ENCODE data around the gene RTN1. TPM values are rescaled to one million over a fixed set of nuclear protein-coding genes. Genes with fewer than 3 reads are reported as not detected.

Gene RTN1
- total RNA-seq, 1 experiment from 2014 or later, result not detected

GRCh38 chr14:59827401-59827800 is 43.2 kb downstream of the RTN1 start:
- in situ Hi-C loops (cut with HindIII; ENCODE audit: low pct_unique_long_range_greater_than_20kb, low sequenced_read_pairs), result no loop called here

DNA sequence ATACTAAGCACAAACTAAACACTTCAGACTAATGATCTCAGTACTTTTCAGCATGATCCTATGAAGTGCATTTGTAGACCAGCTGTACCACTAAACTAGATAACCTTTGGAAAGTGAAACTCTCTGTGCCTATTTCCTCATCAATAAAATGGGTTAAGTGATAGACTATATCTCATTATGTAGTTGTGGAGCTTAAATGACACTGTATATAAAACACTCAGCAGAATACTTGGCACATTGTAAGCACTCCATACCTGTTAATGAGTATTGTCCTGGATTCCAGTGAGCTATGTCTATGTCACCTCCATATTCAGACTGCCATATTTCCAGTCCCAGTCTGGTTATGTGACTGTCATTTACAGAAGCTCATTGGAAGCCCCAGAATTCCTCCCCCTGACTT is 44.4 kb downstream of the RTN1 start:
- DNase-seq (ENCODE audit: low read depth, low spot score), result no peak
- in situ Hi-C loops (cut with HindIII; ENCODE audit: low pct_unique_long_range_greater_than_20kb, low sequenced_read_pairs), result no loop called here

More at GRCh38 chr14:59827401-59827800, 43.2 kb downstream of the RTN1 start:
- DNase-seq (ENCODE audit: low read depth, low spot score), result no peak

GRCh38 chr14:59823179-59823578 is 47.4 kb downstream of the RTN1 start:
- in situ Hi-C loops (cut with HindIII; ENCODE audit: low pct_unique_long_range_greater_than_20kb, low sequenced_read_pairs), result no loop called here
- no peak for DNase-seq (ENCODE audit: low read depth, low spot score)

GRCh38 chr14:59819446-59820088 is 51.0 kb downstream of the RTN1 start:
- no peak for DNase-seq (ENCODE audit: low read depth, low spot score)
- in situ Hi-C loops (cut with HindIII; ENCODE audit: low pct_unique_long_range_greater_than_20kb, low sequenced_read_pairs), result no loop called here

DNA sequence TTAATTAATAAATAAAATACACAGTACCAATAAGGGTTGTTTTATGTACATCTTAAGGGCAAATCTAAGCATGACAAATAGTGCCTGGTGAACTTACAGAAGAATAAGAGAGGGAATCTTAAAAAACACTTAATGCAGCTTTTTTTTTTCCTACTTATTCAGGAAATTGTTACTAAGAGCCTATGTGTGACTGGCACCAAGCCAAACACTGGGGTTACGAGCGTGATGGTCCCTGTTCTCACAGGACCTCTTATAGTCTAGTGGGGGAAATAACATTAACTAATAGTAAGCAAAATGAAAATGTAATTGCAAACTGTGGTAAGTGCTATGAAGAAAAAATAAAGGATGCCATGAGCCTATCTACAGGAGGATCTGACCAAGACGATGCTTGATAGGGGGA is 53.6 kb downstream of the RTN1 start:
- in situ Hi-C loops (cut with HindIII; ENCODE audit: low pct_unique_long_range_greater_than_20kb, low sequenced_read_pairs), result no loop called here
- DNase-seq (ENCODE audit: low read depth, low spot score), result no peak

DNA sequence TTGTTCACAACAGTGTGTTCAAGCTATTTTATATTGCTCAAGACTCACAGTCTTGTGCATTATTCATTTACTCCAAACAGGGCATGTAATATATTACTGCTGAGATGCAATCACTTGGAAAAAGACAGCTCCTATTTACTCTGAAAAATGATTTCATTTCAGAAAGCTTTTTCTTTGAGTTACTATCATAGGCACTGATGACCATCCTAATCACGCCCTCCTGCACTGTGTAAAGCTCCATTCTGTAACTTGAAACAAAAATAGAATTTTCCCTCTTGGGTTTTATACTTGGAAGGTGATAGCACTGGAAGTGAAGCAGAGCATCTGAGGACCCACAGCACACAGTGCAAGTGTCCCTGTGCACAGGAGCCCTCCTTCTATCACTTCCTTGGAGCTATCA is 55.6 kb downstream of the RTN1 start:
- no peak for DNase-seq (ENCODE audit: low read depth, low spot score)
- in situ Hi-C loops (cut with HindIII; ENCODE audit: low pct_unique_long_range_greater_than_20kb, low sequenced_read_pairs), result no loop called here

- in situ Hi-C loops (cut with HindIII; ENCODE audit: low pct_unique_long_range_greater_than_20kb, low sequenced_read_pairs), result no loop called here
- DNase-seq (ENCODE audit: low read depth, low spot score), result no peak
These were observed 58.8 kb downstream of the RTN1 start for GRCh38 chr14:59811815-59812214.

DNA sequence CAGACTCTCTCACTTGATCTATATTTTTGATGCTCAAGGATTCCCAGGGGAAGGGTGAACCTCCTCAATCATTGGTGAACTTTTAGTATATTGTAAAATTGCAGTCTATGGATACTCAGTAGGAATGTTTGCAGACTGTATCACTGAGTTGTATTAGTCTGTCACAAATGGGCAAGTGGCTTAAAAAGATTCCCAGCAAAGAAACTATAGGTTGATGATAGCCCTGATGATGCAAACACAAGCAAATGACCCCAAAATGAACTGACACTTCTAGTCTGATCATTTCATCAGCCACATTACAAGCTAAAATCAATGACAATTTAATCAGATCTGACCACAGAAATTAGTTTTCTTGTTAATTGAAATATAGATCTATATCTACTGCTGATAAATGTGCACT is 59.5 kb downstream of the RTN1 start:
- in situ Hi-C loops (cut with HindIII; ENCODE audit: low pct_unique_long_range_greater_than_20kb, low sequenced_read_pairs), result no loop called here

GRCh38 chr14:59803052-59803540 is 67.5 kb downstream of the RTN1 start:
- DNase-seq (ENCODE audit: low read depth, low spot score), result no peak
- in situ Hi-C loops (cut with HindIII; ENCODE audit: low pct_unique_long_range_greater_than_20kb, low sequenced_read_pairs), result no loop called here

More for the DNA sequence above, 59.5 kb downstream of the RTN1 start:
- DNase-seq (ENCODE audit: low read depth, low spot score), result no peak

- DNase-seq (ENCODE audit: low read depth, low spot score), result no peak
- in situ Hi-C loops (cut with HindIII; ENCODE audit: low pct_unique_long_range_greater_than_20kb, low sequenced_read_pairs), result no loop called here
These were observed 82.4 kb downstream of the RTN1 start for GRCh38 chr14:59788176-59788575.

DNA sequence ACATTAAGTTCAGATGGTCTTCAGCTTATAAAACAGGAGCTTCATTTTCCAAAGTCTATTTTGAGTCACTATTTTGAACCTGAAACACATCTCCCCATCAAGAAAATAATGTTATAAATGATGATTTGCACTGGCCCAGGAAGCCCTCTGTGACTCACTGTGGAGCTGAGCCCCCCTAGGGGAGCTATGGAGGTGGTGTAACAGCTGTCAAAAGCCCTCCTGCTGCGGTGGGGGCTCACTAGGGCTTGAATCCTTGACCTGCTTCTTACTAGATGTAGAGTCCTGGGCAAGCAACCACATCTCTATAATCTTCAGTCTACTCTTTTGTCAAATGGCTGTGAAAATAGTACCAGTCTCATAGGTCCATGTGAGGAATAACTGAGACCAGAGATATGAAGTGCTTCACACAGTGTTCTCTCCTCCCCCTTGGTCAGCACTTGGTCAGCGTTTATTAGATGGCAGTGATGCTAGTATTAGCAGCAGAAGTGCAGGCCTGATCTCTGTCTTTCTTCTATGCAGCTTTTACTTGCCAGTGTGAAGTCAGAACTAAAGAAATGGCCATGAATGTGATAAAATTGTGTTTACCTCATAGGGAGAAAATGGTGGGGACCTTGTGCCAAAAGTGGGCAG is 83.4 kb downstream of the RTN1 start:
- no peak for DNase-seq (ENCODE audit: low read depth, low spot score)

DNA sequence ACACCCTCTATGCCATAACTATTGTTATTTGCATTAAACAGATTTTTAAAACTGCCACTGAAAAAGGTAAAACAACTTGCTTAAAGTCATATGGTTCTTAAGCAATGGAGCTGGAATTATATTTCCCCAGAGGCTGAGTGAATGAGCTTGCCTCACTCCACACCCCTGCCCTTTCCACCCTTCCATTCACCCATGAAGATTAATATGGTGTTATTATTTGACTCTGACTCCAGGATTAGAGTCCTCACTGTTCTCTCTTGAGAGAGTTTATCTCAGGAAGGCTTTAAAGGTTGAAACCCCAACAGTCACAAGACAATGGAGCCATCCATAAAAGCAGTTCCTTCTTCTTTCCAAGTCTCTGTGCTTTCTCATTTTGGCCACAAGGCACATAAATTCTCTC is 84.9 kb downstream of the RTN1 start:
- peak; percentile 40 for DNase-seq (ENCODE audit: low read depth, low spot score)
- in situ Hi-C loops (cut with HindIII; ENCODE audit: low pct_unique_long_range_greater_than_20kb, low sequenced_read_pairs), result no loop called here

More for the DNA sequence above, 83.4 kb downstream of the RTN1 start:
- in situ Hi-C loops (cut with HindIII; ENCODE audit: low pct_unique_long_range_greater_than_20kb, low sequenced_read_pairs), result no loop called here

- DNase-seq (ENCODE audit: low read depth, low spot score), result no peak
- in situ Hi-C loops (cut with HindIII; ENCODE audit: low pct_unique_long_range_greater_than_20kb, low sequenced_read_pairs), result no loop called here
These were observed 87.8 kb downstream of the RTN1 start for GRCh38 chr14:59782760-59783159.

GRCh38 chr14:59777006-59777579 is 93.5 kb downstream of the RTN1 start:
- no peak for DNase-seq (ENCODE audit: low read depth, low spot score)
- in situ Hi-C loops (cut with HindIII; ENCODE audit: low pct_unique_long_range_greater_than_20kb, low sequenced_read_pairs), result no loop called here

DNA sequence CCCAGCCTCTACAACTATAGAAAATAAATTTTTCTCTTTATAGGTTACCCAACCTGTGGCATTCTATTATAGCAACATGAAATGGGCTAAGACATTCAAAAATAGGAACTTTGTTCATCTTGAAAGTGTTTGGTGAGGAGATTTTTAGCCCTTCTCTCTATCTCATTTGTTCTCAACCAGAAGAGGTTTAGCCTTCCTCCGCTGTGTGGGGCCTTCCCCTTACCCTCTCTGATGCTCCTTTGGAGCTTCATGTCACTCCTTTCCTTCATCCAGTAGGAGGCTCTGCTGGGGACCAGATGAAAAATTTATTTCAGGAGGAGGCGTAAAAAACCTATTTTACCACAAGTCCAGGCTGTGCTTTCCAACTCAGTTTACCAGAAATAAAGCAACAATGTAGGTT is 94.1 kb downstream of the RTN1 start:
- in situ Hi-C loops (cut with HindIII; ENCODE audit: low pct_unique_long_range_greater_than_20kb, low sequenced_read_pairs), result no loop called here

DNA sequence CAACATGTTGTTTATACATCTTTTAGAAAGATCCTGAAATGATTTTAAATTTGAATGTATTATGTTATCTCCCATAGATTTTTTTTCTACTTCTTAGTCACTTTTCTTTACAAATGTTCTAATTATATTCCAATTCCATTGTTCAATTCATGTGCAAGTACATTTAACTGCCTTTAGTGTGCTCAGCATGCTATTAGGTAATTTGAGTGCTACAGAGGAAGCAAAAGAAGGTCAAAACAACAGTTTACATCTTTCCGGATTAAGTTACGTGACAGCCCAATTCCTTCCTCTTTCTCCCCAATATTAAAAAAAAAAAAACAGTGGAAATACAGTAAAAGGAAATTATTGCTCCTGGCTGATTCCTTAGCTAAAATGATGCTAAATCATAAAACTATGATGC is 98.3 kb downstream of the RTN1 start:
- DNase-seq (ENCODE audit: low read depth, low spot score), result no peak
- in situ Hi-C loops (cut with HindIII; ENCODE audit: low pct_unique_long_range_greater_than_20kb, low sequenced_read_pairs), result no loop called here

More for the DNA sequence above, 94.1 kb downstream of the RTN1 start:
- no peak for DNase-seq (ENCODE audit: low read depth, low spot score)

DNA sequence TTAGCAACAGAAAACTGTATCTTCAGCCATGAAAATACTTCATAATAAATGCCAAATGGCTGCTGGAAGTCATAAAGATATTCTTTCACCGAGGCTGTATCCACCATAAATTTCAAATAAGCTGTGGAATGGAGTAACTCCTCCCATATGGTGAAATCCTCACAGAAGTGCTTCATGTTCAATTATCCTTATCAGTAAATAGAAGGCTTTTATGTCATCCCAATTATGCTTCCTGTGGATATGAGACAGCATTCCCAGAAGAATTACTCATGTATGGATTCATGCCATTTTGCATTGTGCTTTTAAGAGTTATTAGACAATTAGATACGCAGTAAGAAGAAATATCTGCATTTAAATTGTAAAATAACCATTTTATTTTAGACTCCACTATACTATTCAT is 99.0 kb downstream of the RTN1 start:
- no peak for DNase-seq (ENCODE audit: low read depth, low spot score)
- in situ Hi-C loops (cut with HindIII; ENCODE audit: low pct_unique_long_range_greater_than_20kb, low sequenced_read_pairs), result no loop called here

GRCh38 chr14:59769586-59769985 is 101.0 kb downstream of the RTN1 start:
- in situ Hi-C loops (cut with HindIII; ENCODE audit: low pct_unique_long_range_greater_than_20kb, low sequenced_read_pairs), result no loop called here
- DNase-seq (ENCODE audit: low read depth, low spot score), result no peak

- in situ Hi-C loops (cut with HindIII; ENCODE audit: low pct_unique_long_range_greater_than_20kb, low sequenced_read_pairs), result no loop called here
- no peak for DNase-seq (ENCODE audit: low read depth, low spot score)
These were observed 101.7 kb downstream of the RTN1 start for GRCh38 chr14:59768855-59769375.
